DOHH2 (cell line): ENCODE results near the gene RIPK3.

ENCODE experiments used
- H3F3A ChIP-seq: fragments of 200-600 bp; sonication (generic), shearing (Covaris generic); 2 replicates; pipeline ENCODE4 v1.6.0; 2016; ENCODE audit warnings: antibody characterized with exemption, mild to moderate bottlenecking; ENCODE audit not compliant: control insufficient read depth, insufficient read depth
- H3K27ac ChIP-seq: fragments of 200-600 bp; sonication (generic); 2 replicates; pipeline ENCODE4 v1.5.1; 2014; ENCODE audit warnings: low read depth, mild to moderate bottlenecking, low read length, moderate library complexity
- H3K27me3 ChIP-seq: fragments of 200-600 bp; sonication (generic); 2 replicates; pipeline ENCODE4 v1.6.1; 2014; ENCODE audit warnings: mild to moderate bottlenecking, low read length, mixed read lengths; ENCODE audit not compliant: control insufficient read depth
- H3K36me3 ChIP-seq: fragments of 200-600 bp; sonication (generic); 2 replicates; pipeline ENCODE4 v1.6.1; 2014; ENCODE audit warnings: mild to moderate bottlenecking, low read length, moderate library complexity, mixed read lengths; ENCODE audit not compliant: control insufficient read depth
- H3K4me1 ChIP-seq: fragments of 200-600 bp; sonication (generic); 2 replicates; pipeline ENCODE4 v1.6.1; 2014; ENCODE audit warnings: mild to moderate bottlenecking, low read length, mixed read lengths; ENCODE audit not compliant: control insufficient read depth
- H3K4me2 ChIP-seq: fragments of 200-600 bp; sonication (generic); 2 replicates; pipeline ENCODE4 v1.6.0; 2014; ENCODE audit warnings: mild to moderate bottlenecking, low read length, moderate library complexity
- H3K4me3 ChIP-seq: fragments of 200-600 bp; sonication (generic); 2 replicates; pipeline ENCODE4 v1.5.1; 2014; ENCODE audit warnings: mild to moderate bottlenecking, low read length, mixed read lengths
- H3K79me2 ChIP-seq: fragments of 200-600 bp; sonication (generic); 2 replicates; pipeline ENCODE4 v1.6.1; 2014; ENCODE audit warnings: mild to moderate bottlenecking, low read length, mixed read lengths; ENCODE audit not compliant: control insufficient read depth
- H3K9me2 ChIP-seq: fragments of 200-600 bp; sonication (generic); replicated peaks from 2 replicates; pipeline ENCODE4 v1.6.1; 2014; ENCODE audit warnings: mild to moderate bottlenecking, low read length, mixed read lengths; ENCODE audit not compliant: control insufficient read depth
- H3K9me3 ChIP-seq: fragments of 200-600 bp; sonication (generic); 2 replicates; pipeline ENCODE4 v1.6.1; 2014; ENCODE audit warnings: antibody characterized with exemption, low read length, mixed read lengths; ENCODE audit not compliant: control insufficient read depth, insufficient read depth
- H4K20me1 ChIP-seq: fragments of 200-600 bp; sonication (generic); 2 replicates; pipeline ENCODE4 v1.6.0; 2014; ENCODE audit warnings: low read depth, mild to moderate bottlenecking, antibody characterized with exemption, low read length, moderate library complexity; ENCODE audit not compliant: control insufficient read depth, insufficient read depth
- EZH2phosphoT487 ChIP-seq: fragments of 200-600 bp; sonication (generic); IDR thresholded peaks from 2 replicates; pipeline ENCODE4 v1.6.1; 2017; ENCODE audit warnings: borderline replicate concordance, mild to moderate bottlenecking, antibody characterized with exemption, low read length, moderate library complexity, mixed read lengths
- TF ChIP-seq, protein P1 (sequence below): fragments of 200-600 bp; sonication (generic); IDR thresholded peaks from one replicate; pipeline ENCODE4 v1.5.1; 2014; ENCODE audit warnings: antibody characterized with exemption, mild to moderate bottlenecking, low read depth, low read length; ENCODE audit not compliant: poor library complexity, severe bottlenecking

RIPK3 gene

DNA sequence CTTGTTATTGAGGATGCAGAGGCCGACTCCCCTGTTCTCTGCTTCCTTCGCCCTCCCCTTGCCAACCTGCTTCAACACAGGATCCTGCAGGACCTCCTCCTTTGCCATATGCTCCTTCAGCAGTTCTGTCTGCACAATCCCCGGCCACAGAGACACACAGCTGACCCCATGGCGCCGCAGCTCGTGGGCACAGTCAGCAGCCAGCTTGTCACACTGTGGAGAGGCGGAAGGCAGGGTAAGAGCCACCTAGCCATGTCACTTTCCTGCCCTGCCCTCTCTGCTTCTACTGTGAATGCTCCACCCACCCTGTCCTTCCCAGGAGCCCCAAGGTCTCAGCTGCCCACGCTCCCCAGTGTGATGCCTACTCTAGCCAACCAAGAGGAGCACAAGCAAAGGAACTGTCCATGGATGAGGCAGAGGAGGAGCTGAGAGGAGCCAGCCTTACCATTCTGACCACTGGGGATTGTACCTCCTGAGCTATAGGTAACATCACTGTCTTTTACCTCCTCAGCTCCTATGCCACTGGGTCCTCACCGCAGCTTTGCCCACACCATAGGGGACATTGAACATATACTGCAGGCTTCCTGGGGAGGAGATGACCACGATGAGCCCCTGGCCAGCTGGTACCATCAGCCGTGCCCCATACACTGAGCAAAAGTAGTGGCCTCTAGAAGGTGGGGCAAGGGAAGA is 47.5 kb downstream of the RIPK3 start:
- H3K9me2 ChIP-seq = no peaks in the 10 kb centered on the region
- peaks cover 7% of the 10 kb centered on the region for H3K4me1 ChIP-seq
- H3K27ac ChIP-seq = no peak overlapping the region
- H3K27me3 ChIP-seq = no peaks in the 10 kb centered on the region
- H3F3A ChIP-seq = no peaks in the 10 kb centered on the region
- no peak overlapping the region for H3K4me2 ChIP-seq
- H3K9me3 ChIP-seq = no peaks in the 10 kb centered on the region
- H3K36me3 ChIP-seq = peaks cover 35% of the 10 kb centered on the region
- H3K4me3 ChIP-seq = no peak overlapping the region
- TF ChIP-seq, protein P1, sequence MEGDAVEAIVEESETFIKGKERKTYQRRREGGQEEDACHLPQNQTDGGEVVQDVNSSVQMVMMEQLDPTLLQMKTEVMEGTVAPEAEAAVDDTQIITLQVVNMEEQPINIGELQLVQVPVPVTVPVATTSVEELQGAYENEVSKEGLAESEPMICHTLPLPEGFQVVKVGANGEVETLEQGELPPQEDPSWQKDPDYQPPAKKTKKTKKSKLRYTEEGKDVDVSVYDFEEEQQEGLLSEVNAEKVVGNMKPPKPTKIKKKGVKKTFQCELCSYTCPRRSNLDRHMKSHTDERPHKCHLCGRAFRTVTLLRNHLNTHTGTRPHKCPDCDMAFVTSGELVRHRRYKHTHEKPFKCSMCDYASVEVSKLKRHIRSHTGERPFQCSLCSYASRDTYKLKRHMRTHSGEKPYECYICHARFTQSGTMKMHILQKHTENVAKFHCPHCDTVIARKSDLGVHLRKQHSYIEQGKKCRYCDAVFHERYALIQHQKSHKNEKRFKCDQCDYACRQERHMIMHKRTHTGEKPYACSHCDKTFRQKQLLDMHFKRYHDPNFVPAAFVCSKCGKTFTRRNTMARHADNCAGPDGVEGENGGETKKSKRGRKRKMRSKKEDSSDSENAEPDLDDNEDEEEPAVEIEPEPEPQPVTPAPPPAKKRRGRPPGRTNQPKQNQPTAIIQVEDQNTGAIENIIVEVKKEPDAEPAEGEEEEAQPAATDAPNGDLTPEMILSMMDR = no peak
- TF ChIP-seq EZH2phosphoT487 = no peak
- H4K20me1 ChIP-seq = no peaks in the 10 kb centered on the region
- no peaks in the 10 kb centered on the region for H3K79me2 ChIP-seq

DNA sequence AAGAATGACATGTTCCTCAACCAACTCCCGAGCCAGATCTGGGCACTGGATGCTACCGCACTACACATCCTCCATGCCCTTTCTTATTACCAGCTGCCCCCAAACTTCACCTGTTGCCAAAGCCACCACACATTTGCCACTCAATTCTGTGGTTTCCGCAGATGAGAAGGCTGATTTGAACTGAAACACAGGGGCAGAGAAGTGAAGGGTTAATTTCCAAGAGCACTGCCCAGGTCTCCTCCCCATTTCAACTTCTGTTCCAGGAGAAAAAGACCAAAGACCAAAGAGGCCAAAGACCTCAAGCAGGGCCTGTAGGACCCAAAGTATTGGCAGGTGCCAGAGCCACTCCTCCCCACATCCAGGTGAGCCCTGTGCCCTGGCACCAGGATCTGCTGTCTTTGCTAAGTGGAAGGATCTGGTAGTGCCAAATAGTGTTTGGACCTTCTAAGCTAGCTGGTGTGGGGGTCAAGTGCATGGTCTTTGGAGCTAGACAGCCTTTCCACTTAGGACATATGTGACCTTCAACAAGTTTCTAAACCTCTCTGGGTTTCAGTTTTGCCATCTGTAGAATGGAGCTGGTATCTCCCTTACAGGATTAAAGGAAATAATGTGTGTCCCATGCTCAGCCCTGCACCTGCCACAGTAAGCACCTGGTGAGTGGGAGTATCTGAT is 48.2 kb downstream of the RIPK3 start:
- no peaks in the 10 kb centered on the region for H3K9me3 ChIP-seq
- H3K27ac ChIP-seq = no peak overlapping the region
- TF ChIP-seq EZH2phosphoT487 = no peak
- TF ChIP-seq, protein P1 = no peak
- H3K36me3 ChIP-seq = peaks cover 33% of the 10 kb centered on the region
- no peak overlapping the region for H3K4me2 ChIP-seq
- H3K27me3 ChIP-seq = no peaks in the 10 kb centered on the region
- no peaks in the 10 kb centered on the region for H3K9me2 ChIP-seq
- H3F3A ChIP-seq = no peaks in the 10 kb centered on the region
- H3K4me1 ChIP-seq = peaks cover under 1% of the 10 kb centered on the region
- H3K79me2 ChIP-seq = no peaks in the 10 kb centered on the region
- no peak overlapping the region for H3K4me3 ChIP-seq
- H4K20me1 ChIP-seq = no peaks in the 10 kb centered on the region

DNA sequence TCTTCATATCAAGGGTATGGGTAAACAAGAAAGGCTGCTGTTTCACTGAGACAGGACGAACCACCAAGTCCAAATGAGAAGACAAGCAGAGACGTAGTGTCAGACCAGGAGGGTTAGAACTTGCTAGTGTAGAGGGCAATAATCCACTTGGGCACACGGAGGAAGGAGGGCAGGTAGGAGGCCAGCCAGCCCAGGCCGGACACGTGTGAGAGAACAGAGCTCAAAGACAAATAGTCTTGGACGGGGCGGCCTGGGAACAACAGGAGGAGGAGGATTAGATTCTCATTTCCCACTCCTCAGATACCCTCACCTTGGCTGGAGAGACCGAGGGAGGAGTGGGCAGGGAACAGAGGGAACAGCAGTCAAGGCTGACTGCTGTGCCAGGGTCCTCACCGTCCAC is 49.0 kb downstream of the RIPK3 start:
- no peak overlapping the region for H3K4me2 ChIP-seq
- TF ChIP-seq, protein P1 = no peak
- TF ChIP-seq EZH2phosphoT487 = no peak
- H3K9me3 ChIP-seq = no peaks in the 10 kb centered on the region
- H3K79me2 ChIP-seq = no peaks in the 10 kb centered on the region
- H3K27me3 ChIP-seq = no peaks in the 10 kb centered on the region
- H3K27ac ChIP-seq = no peak overlapping the region
- H3K4me3 ChIP-seq = no peak overlapping the region
- H3K9me2 ChIP-seq = no peaks in the 10 kb centered on the region
- H3K36me3 ChIP-seq = peaks cover 24% of the 10 kb centered on the region
- H4K20me1 ChIP-seq = no peaks in the 10 kb centered on the region
- H3F3A ChIP-seq = no peaks in the 10 kb centered on the region
- H3K4me1 ChIP-seq = no peaks in the 10 kb centered on the region
